Thoracic aorta (tissue), 2 donors: Measurements from ENCODE around the gene SWI5. TPM values are rescaled to one million over a fixed set of nuclear protein-coding genes. Genes with fewer than 3 reads are reported as not detected.

ENCODE experiments used
- ATAC-seq: fragments of 150-250 bp; one replicate; pipeline ENCODE4 v1.8.0; 2017; ENCODE audit warnings: low read depth; ENCODE audit not compliant: insufficient number of reproducible peaks, low FRiP score
- DNase-seq: peaks from one replicate; pipeline ENCODE4 v3.0.0-alpha.2; 2020; ENCODE audit warnings: low spot score
- H3K27ac ChIP-seq, 2 donors: fragments of 200-600 bp; sonication (generic); 1 replicate in 1 of 2; 2 replicates in 1 of 2; pipeline ENCODE4 v1.5.1; 2016; ENCODE audit warnings: mild to moderate bottlenecking in 2 of 2, moderate library complexity in 2 of 2
- H3K27me3 ChIP-seq: fragments of 200-600 bp; sonication (generic); replicated peaks from 2 replicates; pipeline ENCODE4 v1.6.0; 2016; ENCODE audit warnings: mild to moderate bottlenecking; ENCODE audit not compliant: insufficient read depth
- H3K36me3 ChIP-seq: fragments of 200-600 bp; sonication (generic); one replicate; pipeline ENCODE4 v1.5.1; 2016
- H3K4me1 ChIP-seq, 2 donors: fragments of 200-600 bp; sonication (generic); 1 replicate in 1 of 2; 2 replicates in 1 of 2; pipeline versions ENCODE4 v1.5.1 to v1.6.0; 2016; ENCODE audit warnings: low read depth in 2 of 2, mild to moderate bottlenecking in 1 of 2; ENCODE audit not compliant: control insufficient read depth in 1 of 2
- H3K4me3 ChIP-seq: fragments of 200-600 bp; sonication (generic); 2 replicates; pipeline ENCODE4 v1.5.1; 2016; ENCODE audit warnings: mild to moderate bottlenecking
- H3K9me3 ChIP-seq: fragments of 200-600 bp; sonication (generic); 2 replicates; pipeline ENCODE4 v1.5.1; 2016
- CTCF ChIP-seq: fragments of 200-600 bp; sonication (generic); IDR thresholded peaks from one replicate; pipeline ENCODE4 v1.5.1; 2019; ENCODE audit warnings: antibody characterized with exemption
- total RNA-seq, 2 donors: library from RNA; depleted of rRNA; stranded (reverse); fragments of >200 nt; gene quantifications; one replicate each; pipeline versions ENCODE4 v1.1.0 to v1.2.3, GENCODE V29; 2016

Gene SWI5
- total RNA-seq, 2 donors from 2014 or later, result 12.0 to 26.8 TPM

DNA sequence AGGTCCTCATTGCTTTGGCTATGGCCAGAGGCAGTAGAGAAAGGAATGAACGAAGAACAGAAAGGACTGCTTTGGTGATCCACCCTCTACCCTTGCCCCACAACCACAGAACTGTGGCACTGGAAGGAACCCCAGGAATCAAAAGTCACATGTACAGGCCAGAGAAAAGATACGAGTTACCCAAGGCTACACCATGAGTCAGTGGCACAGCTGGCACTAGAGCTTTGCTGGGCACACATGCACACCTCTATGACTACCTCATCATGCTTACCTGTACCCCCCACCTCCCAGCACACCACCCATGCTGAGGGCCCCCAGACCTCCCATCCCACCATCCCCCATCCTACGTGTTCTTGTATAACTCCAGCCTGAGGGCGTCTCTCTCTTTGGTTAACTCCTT lies 13.4 kb upstream of the SWI5 start:
- Histone ChIP-seq H3K27me3 (no peaks in the 10 kb centered on the region), H3K4me3 (no peak overlapping the region), H3K36me3 (peaks cover 73% of the 10 kb centered on the region), H3K27ac (no peak overlapping the region), H3K9me3 (no peaks in the 10 kb centered on the region), H3K4me1 (no peaks in the 10 kb centered on the region)
- no peak for ATAC-seq
- no peak for TF ChIP-seq CTCF
- DNase-seq, result no peak

DNA sequence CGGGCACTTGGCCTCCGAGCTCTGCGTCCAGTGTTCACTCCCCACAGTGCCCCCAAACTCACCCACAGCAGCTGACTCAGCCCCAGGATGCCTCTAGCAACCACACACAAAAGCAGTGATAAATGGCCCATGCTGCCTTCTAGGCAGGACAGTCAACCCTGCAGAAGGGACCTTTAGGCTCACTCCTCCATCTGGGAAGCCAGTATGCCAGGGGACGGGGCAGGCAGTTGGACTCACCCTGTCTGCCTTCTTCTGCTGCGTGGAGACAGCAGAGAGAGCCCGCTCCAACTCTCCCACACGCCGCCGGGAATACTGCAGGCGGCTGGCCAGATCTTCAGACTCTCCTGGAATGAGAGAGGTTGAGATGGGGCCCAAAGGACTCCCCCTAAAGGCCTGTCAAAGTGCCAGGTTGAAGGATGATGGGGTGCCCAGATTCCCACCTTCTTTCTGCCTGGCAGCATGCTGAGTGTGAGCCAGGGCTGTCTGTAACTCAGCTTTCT lies 10.7 kb upstream of the SWI5 start:
- peaks cover 53% of the 10 kb centered on the region for H3K36me3 ChIP-seq
- ATAC-seq, result no peak
- H3K27ac ChIP-seq, result no peak overlapping the region

DNA sequence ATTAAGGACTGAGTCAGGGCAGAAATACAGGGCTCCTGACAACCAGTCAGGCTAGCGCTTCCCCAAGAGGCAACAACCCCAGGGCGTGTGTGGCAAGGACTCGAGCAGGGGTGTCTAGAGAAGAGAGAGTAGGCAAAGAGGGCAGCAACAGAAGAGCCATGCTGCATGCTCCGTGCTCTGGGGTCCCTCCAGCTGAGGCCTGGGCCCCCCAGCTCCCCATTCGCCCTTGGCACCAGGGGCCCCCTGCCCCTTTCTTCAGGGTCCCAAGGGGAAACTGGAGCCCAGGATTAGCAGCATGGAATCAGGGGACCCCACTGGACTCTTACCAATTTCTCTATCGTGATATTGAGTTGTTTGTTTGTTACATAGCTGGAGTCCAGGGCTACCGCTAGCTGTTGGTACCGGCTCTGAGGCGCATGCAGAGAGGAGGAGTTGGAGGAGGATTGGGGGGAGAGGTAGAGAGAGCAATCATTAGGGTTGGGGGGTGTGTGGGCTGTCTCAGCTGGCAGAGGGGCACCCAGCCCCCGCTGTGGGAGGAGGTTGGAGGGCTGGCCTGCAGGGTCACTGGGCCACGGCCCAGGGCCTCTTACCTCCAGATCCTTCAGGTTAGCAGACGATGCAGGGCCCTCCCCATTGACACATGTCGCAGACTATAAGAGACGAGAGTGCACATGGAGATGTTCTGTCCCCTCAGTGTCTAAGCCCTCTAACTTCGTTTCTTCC lies 9.0 kb upstream of the SWI5 start:
- Histone ChIP-seq H3K4me1 (no peaks in the 10 kb centered on the region), H3K9me3 (no peaks in the 10 kb centered on the region), H3K4me3 (no peak overlapping the region), H3K27me3 (no peaks in the 10 kb centered on the region), H3K36me3 (peaks cover 47% of the 10 kb centered on the region), H3K27ac (no peak overlapping the region)
- DNase-seq, result no peak
- no peak for ATAC-seq
- no peak for TF ChIP-seq CTCF

More for the DNA sequence above, 10.7 kb upstream of the SWI5 start:
- no peaks in the 10 kb centered on the region for H3K27me3 ChIP-seq
- no peak for TF ChIP-seq CTCF
- no peak overlapping the region for H3K4me3 ChIP-seq
- no peak for DNase-seq
- H3K9me3 ChIP-seq, result no peaks in the 10 kb centered on the region
- no peaks in the 10 kb centered on the region for H3K4me1 ChIP-seq

- no peak overlapping the region for H3K4me3 ChIP-seq
- H3K4me1 ChIP-seq, result peaks cover 12 to 22% of the 10 kb centered on the region in 2 donors
- no peaks in the 10 kb centered on the region for H3K9me3 ChIP-seq
- no peak overlapping the region for H3K27ac ChIP-seq
- no peaks in the 10 kb centered on the region for H3K27me3 ChIP-seq
- TF ChIP-seq CTCF, result no peak
- no peak for ATAC-seq
- DNase-seq, result no peak
- peaks cover 46% of the 10 kb centered on the region for H3K36me3 ChIP-seq
Measured at GRCh38 chr9:128271112-128271511, 5.0 kb upstream of the SWI5 start.

GRCh38 chr9:128271512-128271911 lies 4.6 kb upstream of the SWI5 start:
- TF ChIP-seq CTCF, result no peak
- Histone ChIP-seq H3K27ac (no peak overlapping the region), H3K27me3 (no peaks in the 10 kb centered on the region), H3K36me3 (peaks cover 43% of the 10 kb centered on the region), H3K4me3 (no peak overlapping the region), H3K9me3 (no peaks in the 10 kb centered on the region), H3K4me1 (peaks cover 12 to 22% of the 10 kb centered on the region in 2 donors)
- ATAC-seq, result no peak
- DNase-seq, result no peak
